Effector memory CD8-positive, alpha-beta T cell (primary cell): ENCODE measurements around the gene ETNK2.
"Not testable (repeated sequence)": the region's sequence is repeated elsewhere in the genome, so short reads cannot be mapped to it uniquely, and the experiment has no call there.

Source experiments
- ATAC-seq: fragments of 150-1000 bp; cut with Tn5 transposase; replicated peaks from 2 replicates; pipeline ENCODE4 v1.10.0; 2021; ENCODE audit warnings: mild to moderate bottlenecking, moderate library complexity
- DNase-seq, 3 experiments: peaks; one replicate each; pipeline ENCODE4 v3.0.0; 2021
- H3K27ac Mint-ChIP-seq, 2 donors: one replicate each; pipeline ENCODE4 v1.8.0; 2022; ENCODE audit warnings: mild to moderate bottlenecking in 2 of 2, mixed read lengths in 2 of 2, moderate library complexity in 2 of 2
- H3K27me3 Mint-ChIP-seq, 2 donors: one replicate each; pipeline ENCODE4 v1.8.0; 2022; ENCODE audit warnings: mixed read lengths in 2 of 2
- H3K36me3 Mint-ChIP-seq: one replicate; pipeline ENCODE4 v1.8.0; 2022; ENCODE audit warnings: mild to moderate bottlenecking, moderate library complexity, mixed read lengths; ENCODE audit not compliant: insufficient read depth
- H3K4me1 Mint-ChIP-seq, 2 donors: one replicate each; pipeline ENCODE4 v1.8.0; 2022; ENCODE audit warnings: low read depth in 2 of 2, mixed read lengths in 2 of 2
- H3K4me3 Mint-ChIP-seq, 2 donors: one replicate each; pipeline ENCODE4 v1.8.0; 2022; ENCODE audit warnings: mild to moderate bottlenecking in 2 of 2, mixed read lengths in 2 of 2, moderate library complexity in 2 of 2
- H3K9me3 Mint-ChIP-seq, 2 donors: one replicate each; pipeline ENCODE4 v1.8.0; 2022; ENCODE audit warnings: mixed read lengths in 2 of 2

Gene ETNK2

GRCh38 chr1:204104331-204105130, 47.3 kb downstream of the ETNK2 start:
- peaks cover 29 to 65% of the 10 kb centered on the region in 2 donors for H3K4me1 Mint-ChIP-seq

GRCh38 chr1:204103431-204103741, 48.5 kb downstream of the ETNK2 start:
- peaks cover 3% of the 10 kb centered on the region for H3K36me3 Mint-ChIP-seq
- peak overlapping the region; percentile 74 to 88 for H3K4me3 Mint-ChIP-seq
- peaks cover 29 to 66% of the 10 kb centered on the region in 2 donors for H3K4me1 Mint-ChIP-seq
- peak overlapping the region; percentile 93 to 94 for H3K27ac Mint-ChIP-seq
- ATAC-seq: no peak
- H3K9me3 Mint-ChIP-seq: no peaks in the 10 kb centered on the region
- H3K27me3 Mint-ChIP-seq: no peaks in the 10 kb centered on the region
- no peak for DNase-seq

More at GRCh38 chr1:204104331-204105130, 47.3 kb downstream of the ETNK2 start:
- peak overlapping the region; percentile 94 to 98 for H3K27ac Mint-ChIP-seq
- peak overlapping the region; percentile 77 to 88 for H3K4me3 Mint-ChIP-seq
- H3K9me3 Mint-ChIP-seq: no peaks in the 10 kb centered on the region
- peaks cover 3% of the 10 kb centered on the region for H3K36me3 Mint-ChIP-seq
- H3K27me3 Mint-ChIP-seq: no peaks in the 10 kb centered on the region
- DNase-seq (no peak), ATAC-seq (peak; percentile 45)

GRCh38 chr1:204102739-204103430, 49.0 kb downstream of the ETNK2 start:
- DNase-seq (no peak), ATAC-seq (peak; percentile 18)
- Mint-ChIP-seq H3K27me3 (no peaks in the 10 kb centered on the region), H3K36me3 (peaks cover 3% of the 10 kb centered on the region), H3K27ac (peak overlapping the region; percentile 93 to 94), H3K4me1 (peaks cover 29 to 64% of the 10 kb centered on the region in 2 donors), H3K9me3 (no peaks in the 10 kb centered on the region), H3K4me3 (peak overlapping the region; percentile 74 to 88)

- Mint-ChIP-seq H3K4me1 (peaks cover 29 to 58% of the 10 kb centered on the region in 2 donors), H3K4me3 (peak overlapping the region; percentile 74 to 88), H3K9me3 (no peaks in the 10 kb centered on the region), H3K36me3 (peaks cover 3% of the 10 kb centered on the region), H3K27me3 (no peaks in the 10 kb centered on the region), H3K27ac (peak overlapping the region; percentile 93 to 94)
- ATAC-seq (peak; percentile 66), DNase-seq (peak in 2 of 3 experiments; percentile 26 to 30)
Observed at GRCh38 chr1:204102029-204102611, 49.7 kb downstream of the ETNK2 start.

GRCh38 chr1:204099754-204100153, 52.1 kb downstream of the ETNK2 start:
- H3K36me3 Mint-ChIP-seq, H3K4me3 Mint-ChIP-seq, H3K9me3 Mint-ChIP-seq, DNase-seq, H3K27me3 Mint-ChIP-seq, ATAC-seq: not testable (repeated sequence)
- peak overlapping the region in 1 of 2 donors; percentile 2 for H3K27ac Mint-ChIP-seq
- peaks cover 24 to 50% of the 10 kb centered on the region in 2 donors for H3K4me1 Mint-ChIP-seq

GRCh38 chr1:204098683-204099082, 53.2 kb downstream of the ETNK2 start:
- Mint-ChIP-seq H3K36me3 (no peaks in the 10 kb centered on the region), H3K9me3 (no peaks in the 10 kb centered on the region), H3K27me3 (no peaks in the 10 kb centered on the region), H3K27ac (peak overlapping the region in 1 of 2 donors; percentile 46), H3K4me3 (no peak overlapping the region), H3K4me1 (peaks cover 17 to 42% of the 10 kb centered on the region in 2 donors)
- peak; percentile 29 for ATAC-seq
- DNase-seq: no peak

- no peak for ATAC-seq
- H3K9me3 Mint-ChIP-seq: no peaks in the 10 kb centered on the region
Observed at GRCh38 chr1:204096931-204097330, 54.9 kb downstream of the ETNK2 start.

GRCh38 chr1:204094856-204095634, 56.8 kb downstream of the ETNK2 start:
- no peaks in the 10 kb centered on the region for H3K9me3 Mint-ChIP-seq
- no peaks in the 10 kb centered on the region for H3K27me3 Mint-ChIP-seq
- no peaks in the 10 kb centered on the region for H3K36me3 Mint-ChIP-seq
- H3K27ac Mint-ChIP-seq: peak overlapping the region in 1 of 2 donors; percentile 0
- ATAC-seq (no peak), DNase-seq (no peak)
- H3K4me3 Mint-ChIP-seq: no peak overlapping the region
- peaks cover 8 to 32% of the 10 kb centered on the region in 2 donors for H3K4me1 Mint-ChIP-seq

More at GRCh38 chr1:204096931-204097330, 54.9 kb downstream of the ETNK2 start:
- peaks cover 8 to 33% of the 10 kb centered on the region in 2 donors for H3K4me1 Mint-ChIP-seq
- DNase-seq: no peak
- H3K27me3 Mint-ChIP-seq: no peaks in the 10 kb centered on the region
- H3K4me3 Mint-ChIP-seq: peak overlapping the region in 1 of 2 donors; percentile 28
- peak overlapping the region in 1 of 2 donors; percentile 76 for H3K27ac Mint-ChIP-seq
- H3K36me3 Mint-ChIP-seq: no peaks in the 10 kb centered on the region

- H3K4me3 Mint-ChIP-seq: no peak overlapping the region
- DNase-seq: no peak
- no peak overlapping the region for H3K27ac Mint-ChIP-seq
- ATAC-seq: no peak
- no peaks in the 10 kb centered on the region for H3K9me3 Mint-ChIP-seq
- H3K4me1 Mint-ChIP-seq: peaks cover 8 to 35% of the 10 kb centered on the region in 2 donors
- H3K27me3 Mint-ChIP-seq: no peaks in the 10 kb centered on the region
- H3K36me3 Mint-ChIP-seq: no peaks in the 10 kb centered on the region
Observed at GRCh38 chr1:204094313-204094729, 57.5 kb downstream of the ETNK2 start.

GRCh38 chr1:204093781-204094180, 58.1 kb downstream of the ETNK2 start:
- ATAC-seq: no peak
- DNase-seq: no peak
- peak overlapping the region in 1 of 2 donors; percentile 4 for H3K27ac Mint-ChIP-seq
- H3K4me3 Mint-ChIP-seq: peak overlapping the region in 1 of 2 donors; percentile 5
- H3K36me3 Mint-ChIP-seq: no peaks in the 10 kb centered on the region
- H3K9me3 Mint-ChIP-seq: no peaks in the 10 kb centered on the region
- no peaks in the 10 kb centered on the region for H3K27me3 Mint-ChIP-seq
- peaks cover 8 to 36% of the 10 kb centered on the region in 2 donors for H3K4me1 Mint-ChIP-seq

GRCh38 chr1:204093421-204093717, 58.5 kb downstream of the ETNK2 start:
- H3K27ac Mint-ChIP-seq: peak overlapping the region in 1 of 2 donors; percentile 4
- peak overlapping the region; percentile 4 to 5 for H3K4me3 Mint-ChIP-seq
- peaks cover 8 to 36% of the 10 kb centered on the region in 2 donors for H3K4me1 Mint-ChIP-seq
- DNase-seq: no peak
- no peaks in the 10 kb centered on the region for H3K36me3 Mint-ChIP-seq
- ATAC-seq: peak; percentile 52
- H3K9me3 Mint-ChIP-seq: no peaks in the 10 kb centered on the region
- H3K27me3 Mint-ChIP-seq: no peaks in the 10 kb centered on the region

GRCh38 chr1:204092632-204093420, 59.0 kb downstream of the ETNK2 start:
- Mint-ChIP-seq H3K27me3 (no peaks in the 10 kb centered on the region), H3K9me3 (no peaks in the 10 kb centered on the region), H3K4me3 (peak overlapping the region; percentile 4 to 5), H3K4me1 (peaks cover 8 to 39% of the 10 kb centered on the region in 2 donors), H3K36me3 (no peaks in the 10 kb centered on the region), H3K27ac (peak overlapping the region; percentile 4 to 85)
- ATAC-seq: peak; percentile 18
- no peak for DNase-seq
